Left ventricle myocardium inferior (tissue), 1 donor: ENCODE measurements around the gene NPNT. TPM values are rescaled to one million over a fixed set of nuclear protein-coding genes. Genes with fewer than 3 reads are reported as not detected.

Experiments used
- DNase-seq: peaks from one replicate; pipeline ENCODE4 v3.0.0-alpha.2; 2020
- H3K27ac ChIP-seq: fragments of 200-600 bp; replicated peaks from 2 replicates; pipeline ENCODE4 v1.8.0; 2021
- H3K27me3 ChIP-seq: fragments of 200-600 bp; 2 replicates; pipeline ENCODE4 v1.8.0; 2021; ENCODE audit warnings: low read depth
- H3K36me3 ChIP-seq: fragments of 200-600 bp; 2 replicates; pipeline ENCODE4 v1.8.0; 2021
- H3K4me1 ChIP-seq: fragments of 200-600 bp; 2 replicates; pipeline ENCODE4 v1.8.0; 2021
- H3K4me3 ChIP-seq: fragments of 200-600 bp; 2 replicates; pipeline ENCODE4 v1.8.0; 2021; ENCODE audit warnings: mild to moderate bottlenecking, moderate library complexity
- H3K9me3 ChIP-seq: fragments of 200-600 bp; replicated peaks from 2 replicates; pipeline ENCODE4 v1.8.0; 2021
- CTCF ChIP-seq: fragments of 200-600 bp; IDR thresholded peaks from 2 replicates; pipeline ENCODE4 v1.8.0; 2021; ENCODE audit warnings: antibody characterized with exemption, mild to moderate bottlenecking, borderline replicate concordance
- intact Hi-C: fragments of 100-400 bp; cut with micrococcal nuclease; formaldehyde crosslinking; loops from one replicate; pipeline ENCODE4 v1.11.0; 2022
- total RNA-seq: library from RNA; stranded (reverse); fragmentation: NEBNext Ultra II Directional; extraction: Animal tissue kit (Norgen Biotek cat#: 25700); gene quantifications from one replicate; pipeline ENCODE4 v1.2.1, GENCODE V29; 2021
- donor health status: DM: no; HTN: yes; CAD: no; lungs with severe emphysema.

NPNT gene
- total RNA-seq, 1 donor from 2014 or later, result 2.9 TPM

- TF ChIP-seq CTCF, result no peak
- peaks cover 27% of the 10 kb centered on the region for H3K4me1 ChIP-seq
- no peak overlapping the region for H3K27ac ChIP-seq
- intact Hi-C loops, result no loop called here
- H3K36me3 ChIP-seq, result no peaks in the 10 kb centered on the region
- no peaks in the 10 kb centered on the region for H3K27me3 ChIP-seq
- no peak for DNase-seq
- H3K4me3 ChIP-seq, result no peak overlapping the region
- H3K9me3 ChIP-seq, result no peaks in the 10 kb centered on the region
These were observed 75.8 kb downstream of the NPNT start for GRCh38 chr4:105971036-105971435.

- Histone ChIP-seq H3K4me3 (no peak overlapping the region), H3K4me1 (peaks cover 8% of the 10 kb centered on the region), H3K9me3 (no peaks in the 10 kb centered on the region), H3K36me3 (no peaks in the 10 kb centered on the region), H3K27ac (no peak overlapping the region), H3K27me3 (no peaks in the 10 kb centered on the region)
- DNase-seq, result no peak
- TF ChIP-seq CTCF, result no peak
- intact Hi-C loops, result no loop called here
These were observed 77.8 kb downstream of the NPNT start for GRCh38 chr4:105972946-105973621.

- Histone ChIP-seq H3K4me3 (no peak overlapping the region), H3K27ac (no peak overlapping the region), H3K36me3 (no peaks in the 10 kb centered on the region), H3K9me3 (no peaks in the 10 kb centered on the region), H3K4me1 (no peaks in the 10 kb centered on the region), H3K27me3 (no peaks in the 10 kb centered on the region)
- intact Hi-C loops, result no loop called here
- no peak for TF ChIP-seq CTCF
- no peak for DNase-seq
These were observed 81.6 kb downstream of the NPNT start for GRCh38 chr4:105976915-105977314.

- no peak for TF ChIP-seq CTCF
- intact Hi-C loops, result no loop called here
- Histone ChIP-seq H3K27ac (no peak overlapping the region), H3K36me3 (no peaks in the 10 kb centered on the region), H3K4me1 (no peaks in the 10 kb centered on the region), H3K27me3 (no peaks in the 10 kb centered on the region), H3K9me3 (no peaks in the 10 kb centered on the region), H3K4me3 (no peak overlapping the region)
- DNase-seq, result no peak
These were observed 83.5 kb downstream of the NPNT start for GRCh38 chr4:105978684-105979296.

GRCh38 chr4:105979506-105979905 lies 84.2 kb downstream of the NPNT start:
- DNase-seq, result no peak
- Histone ChIP-seq H3K27ac (no peak overlapping the region), H3K4me1 (no peaks in the 10 kb centered on the region), H3K27me3 (no peaks in the 10 kb centered on the region), H3K9me3 (peaks cover under 1% of the 10 kb centered on the region), H3K4me3 (no peak overlapping the region), H3K36me3 (no peaks in the 10 kb centered on the region)
- intact Hi-C loops, result no loop called here
- no peak for TF ChIP-seq CTCF
